B cell (primary cell): Measurements from ENCODE around the gene MT1M. TPM values are rescaled to one million over a fixed set of nuclear protein-coding genes. Genes with fewer than 3 reads are reported as not detected.

Source experiments
- ATAC-seq: fragments of 200-7000 bp; cut with Tn5 transposase; one replicate; pipeline ENCODE4 v1.10.0; 2021; ENCODE audit warnings: low read depth, mild to moderate bottlenecking, moderate number of reproducible peaks, moderate library complexity
- CTCF ChIA-PET: fragments of 350-600 bp; sonication (Branson Sonifier 250); formaldehyde crosslinking; loops from one replicate; lab custom pipeline; 2021; ENCODE audit warnings: antibody characterized with exemption, inconsistent platforms; lab: Charles Lee
- POLR2A ChIA-PET: fragments of 350-600 bp; sonication (Branson Sonifier 250); formaldehyde crosslinking; loops from one replicate; lab custom pipeline; 2021; ENCODE audit warnings: antibody characterized with exemption; lab: Charles Lee
- DNase-seq: peaks from one replicate; pipeline ENCODE4 v3.0.0; 2013
- H2AFZ ChIP-seq: 2 replicates; pipeline ENCODE4 v1.6.1; 2012; ENCODE audit warnings: mild to moderate bottlenecking, low read depth, low read length; ENCODE audit not compliant: insufficient read depth, poor library complexity, severe bottlenecking
- H3K27ac ChIP-seq, 2 donors: 1 replicate in 1 of 2; 2 replicates in 1 of 2; pipeline ENCODE4 v1.5.1; 2012 to 2013; ENCODE audit warnings: low read length in 2 of 2, mild to moderate bottlenecking in 2 of 2, moderate library complexity in 1 of 2
- H3K27me3 ChIP-seq, 4 experiments: fragments of 200-600 bp in 1 of 4; sonication (generic) in 1 of 4; replicated peaks in 1 of 4; 1 replicate in 2 of 4; 2 replicates in 2 of 4; pipeline versions ENCODE4 v1.6.1 to v1.7.0; 2013 to 2016; ENCODE audit warnings: low read length in 3 of 4, mild to moderate bottlenecking in 2 of 4, mixed read lengths in 1 of 4, moderate library complexity in 1 of 4; ENCODE audit not compliant: insufficient read depth in 4 of 4, control insufficient read depth in 3 of 4; ENCODE audit errors: control extremely low read depth in 1 of 4
- H3K36me3 ChIP-seq, 2 experiments: replicated peaks in 1 of 2; 1 replicate in 1 of 2; 2 replicates in 1 of 2; pipeline versions ENCODE4 v1.6.1 to v1.7.1; 2013; ENCODE audit warnings: low read length in 1 of 2; ENCODE audit not compliant: insufficient read depth in 2 of 2, control insufficient read depth in 1 of 2; ENCODE audit errors: control extremely low read depth in 1 of 2, extremely low read depth in 1 of 2
- H3K4me1 ChIP-seq, 2 donors: fragments of 200-600 bp in 1 of 2; sonication (generic) in 1 of 2; 1 replicate in 1 of 2; 2 replicates in 1 of 2; pipeline versions ENCODE4 v1.5.1 to v1.6.1; 2013 to 2017; ENCODE audit warnings: low read length in 2 of 2; ENCODE audit not compliant: control insufficient read depth in 2 of 2, insufficient read depth in 2 of 2
- H3K4me2 ChIP-seq: replicated peaks from 2 replicates; pipeline ENCODE3; 2012; ENCODE audit warnings: mild to moderate bottlenecking, low read depth, low read length; ENCODE audit not compliant: poor library complexity, severe bottlenecking
- H3K4me3 ChIP-seq, 5 experiments: fragments of 200-600 bp in 1 of 5; sonication (generic) in 1 of 5; 1 replicate in 3 of 5; 2 replicates in 2 of 5; pipeline versions ENCODE4 v1.5.1 to v1.7.0; 2011 to 2016; ENCODE audit warnings: low read length in 4 of 5, mild to moderate bottlenecking in 4 of 5, low read depth in 2 of 5, control low read depth in 1 of 5, moderate library complexity in 1 of 5; ENCODE audit not compliant: insufficient read depth in 1 of 5; ENCODE audit errors: control extremely low read depth in 1 of 5, extremely low read depth in 1 of 5
- H3K79me2 ChIP-seq: fragments of 200-600 bp; sonication (generic); one replicate; pipeline ENCODE4 v1.6.0; 2016; ENCODE audit warnings: low read length; ENCODE audit not compliant: control insufficient read depth, insufficient read depth
- H3K9ac ChIP-seq: fragments of 200-600 bp; sonication (generic); 2 replicates; pipeline ENCODE4 v1.6.1; 2017; ENCODE audit warnings: mild to moderate bottlenecking, low read length, moderate library complexity
- H3K9me3 ChIP-seq, 3 donors: one replicate each; pipeline versions ENCODE4 v1.6.1 to v1.7.1; 2013; ENCODE audit warnings: low read length in 2 of 3; ENCODE audit not compliant: control insufficient read depth in 2 of 3, insufficient read depth in 1 of 3; ENCODE audit errors: control extremely low read depth in 1 of 3
- H4K20me1 ChIP-seq: 2 replicates; pipeline ENCODE4 v1.6.0; 2012; ENCODE audit warnings: mild to moderate bottlenecking, low read length; ENCODE audit not compliant: insufficient read depth, control insufficient read depth, poor library complexity, severe bottlenecking
- H3K27ac Mint-ChIP-seq: one replicate; pipeline ENCODE4 v1.8.0; 2021; ENCODE audit warnings: mixed read lengths
- H3K27me3 Mint-ChIP-seq: one replicate; pipeline ENCODE4 v1.8.0; 2021; ENCODE audit warnings: mixed read lengths
- H3K4me1 Mint-ChIP-seq: one replicate; pipeline ENCODE4 v1.8.0; 2021; ENCODE audit warnings: mixed read lengths
- H3K4me3 Mint-ChIP-seq: one replicate; pipeline ENCODE4 v1.8.0; 2021; ENCODE audit warnings: mixed read lengths
- H3K9me3 Mint-ChIP-seq: one replicate; pipeline ENCODE4 v1.8.0; 2022; ENCODE audit warnings: mixed read lengths; ENCODE audit not compliant: insufficient read depth
- EZH2 ChIP-seq: IDR thresholded peaks from 2 replicates; pipeline ENCODE4 v1.6.1; 2012; ENCODE audit warnings: borderline replicate concordance, low read depth, mild to moderate bottlenecking, moderate library complexity, low read length; ENCODE audit not compliant: insufficient read depth, poor library complexity, severe bottlenecking
- WGBS: methylation state at CpG from one replicate; pipeline ENCODE4 v1.1.5; 2013; ENCODE audit warnings: missing lambda C conversion rate; ENCODE audit not compliant: insufficient coverage; 5-methylcytosine and 5-hydroxymethylcytosine counted together
- intact Hi-C: fragments of 100-400 bp; cut with micrococcal nuclease; formaldehyde crosslinking; loops from one replicate; pipeline ENCODE4 v1.10.0; 2022
- polyA plus RNA-seq: library from polyadenylated mRNA; depleted of rRNA; stranded (reverse); fragments of >200 nt; gene quantifications from 2 replicates; pipeline ENCODE4 v1.2.3, GENCODE V29; 2012
- total RNA-seq, 2 donors: library from RNA; stranded (reverse); fragments of 120-200 nt in 1 of 2; gene quantifications; 1 replicate in 1 of 2; 2 replicates in 1 of 2; pipeline versions ENCODE4 v1.2.3 to v1.2.4, GENCODE V29; 2013 to 2022
- TF ChIP-seq, protein P1 (sequence below): fragments of 200-600 bp; IDR thresholded peaks from one replicate; pipeline ENCODE4 v1.8.0; 2022; ENCODE audit warnings: antibody characterized with exemption, mild to moderate bottlenecking

MT1M gene
- total and polyA plus RNA-seq, 2 donors (not counting 1 experiment from before 2014, with no cell fraction given): not detected

DNA sequence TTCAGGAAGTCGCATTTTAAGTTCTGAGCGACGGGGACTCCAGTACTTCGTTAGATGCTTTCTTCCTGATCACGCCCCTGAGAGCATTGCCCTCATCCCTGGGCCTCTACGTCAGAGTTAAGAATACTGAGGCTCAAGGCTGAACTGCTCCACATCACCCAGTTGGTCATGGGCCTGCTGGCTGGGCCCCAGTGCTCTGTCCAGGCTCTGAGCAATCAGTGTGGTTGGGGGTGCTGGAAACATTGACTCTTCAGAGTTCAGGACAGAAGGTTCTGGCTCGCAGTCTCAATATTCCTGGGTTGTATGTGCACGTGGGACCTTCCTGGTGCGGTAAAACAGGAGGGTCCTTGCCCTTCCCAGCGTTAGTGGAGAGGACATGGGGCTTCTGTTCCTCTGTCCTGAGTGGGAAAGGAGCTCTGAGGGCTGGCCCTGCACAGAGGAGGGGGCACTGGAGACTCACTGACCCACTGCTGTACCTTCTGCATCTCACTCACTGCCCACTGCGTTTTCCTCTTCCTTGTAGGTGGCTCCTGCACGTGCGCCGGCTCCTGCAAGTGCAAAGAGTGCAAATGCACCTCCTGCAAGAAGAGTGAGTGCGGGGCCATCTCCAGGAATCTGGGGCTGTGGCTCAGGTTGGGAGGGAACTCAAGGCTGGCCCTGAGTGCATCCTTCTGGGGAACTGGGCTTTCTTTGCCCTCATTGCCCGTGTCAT, 6.4 kb upstream of the MT1M start:
- H3K27ac Mint-ChIP-seq: no peak overlapping the region
- TF ChIP-seq, protein P1, sequence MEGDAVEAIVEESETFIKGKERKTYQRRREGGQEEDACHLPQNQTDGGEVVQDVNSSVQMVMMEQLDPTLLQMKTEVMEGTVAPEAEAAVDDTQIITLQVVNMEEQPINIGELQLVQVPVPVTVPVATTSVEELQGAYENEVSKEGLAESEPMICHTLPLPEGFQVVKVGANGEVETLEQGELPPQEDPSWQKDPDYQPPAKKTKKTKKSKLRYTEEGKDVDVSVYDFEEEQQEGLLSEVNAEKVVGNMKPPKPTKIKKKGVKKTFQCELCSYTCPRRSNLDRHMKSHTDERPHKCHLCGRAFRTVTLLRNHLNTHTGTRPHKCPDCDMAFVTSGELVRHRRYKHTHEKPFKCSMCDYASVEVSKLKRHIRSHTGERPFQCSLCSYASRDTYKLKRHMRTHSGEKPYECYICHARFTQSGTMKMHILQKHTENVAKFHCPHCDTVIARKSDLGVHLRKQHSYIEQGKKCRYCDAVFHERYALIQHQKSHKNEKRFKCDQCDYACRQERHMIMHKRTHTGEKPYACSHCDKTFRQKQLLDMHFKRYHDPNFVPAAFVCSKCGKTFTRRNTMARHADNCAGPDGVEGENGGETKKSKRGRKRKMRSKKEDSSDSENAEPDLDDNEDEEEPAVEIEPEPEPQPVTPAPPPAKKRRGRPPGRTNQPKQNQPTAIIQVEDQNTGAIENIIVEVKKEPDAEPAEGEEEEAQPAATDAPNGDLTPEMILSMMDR: no peak
- TF ChIP-seq EZH2: no peak
- ATAC-seq: no peak
- CTCF ChIA-PET: interaction anchor here (0.6 kb wide), 1 partner anchor 543 kb away, joined by 3 read pairs; no protein-coding TSS in a partner anchor
- Histone ChIP-seq H3K9me3 (no peaks in the 10 kb centered on the region), H3K79me2 (no peaks in the 10 kb centered on the region), H3K27me3 (peaks cover 0 to 31% (median 16%) of the 10 kb centered on the region in 4 experiments), H3K9ac (no peak overlapping the region), H3K4me2 (peak overlapping the region; percentile 70), H3K36me3 (no peaks in the 10 kb centered on the region), H3K27ac (no peak overlapping the region), H3K4me3 (peak overlapping the region in 3 of 5 experiments; percentile 19 to 44 (median 41)), H2AFZ (peak overlapping the region; percentile 55), H3K4me1 (peaks cover 22 to 26% of the 10 kb centered on the region in 2 donors), H4K20me1 (no peaks in the 10 kb centered on the region)
- peaks cover 26% of the 10 kb centered on the region for H3K4me1 Mint-ChIP-seq
- no peak for DNase-seq
- peak overlapping the region; percentile 78 for H3K4me3 Mint-ChIP-seq
- no peaks in the 10 kb centered on the region for H3K9me3 Mint-ChIP-seq
- WGBS: 13% methylated on average over 10 of the region's 16 CpGs
- POLR2A ChIA-PET: interaction anchor here (0.7 kb wide), 2 partner anchors 16 to 31 kb away, joined by 3 to 5 read pairs; no protein-coding TSS in a partner anchor
- peaks cover 40% of the 10 kb centered on the region for H3K27me3 Mint-ChIP-seq
- intact Hi-C loops: no loop called here

DNA sequence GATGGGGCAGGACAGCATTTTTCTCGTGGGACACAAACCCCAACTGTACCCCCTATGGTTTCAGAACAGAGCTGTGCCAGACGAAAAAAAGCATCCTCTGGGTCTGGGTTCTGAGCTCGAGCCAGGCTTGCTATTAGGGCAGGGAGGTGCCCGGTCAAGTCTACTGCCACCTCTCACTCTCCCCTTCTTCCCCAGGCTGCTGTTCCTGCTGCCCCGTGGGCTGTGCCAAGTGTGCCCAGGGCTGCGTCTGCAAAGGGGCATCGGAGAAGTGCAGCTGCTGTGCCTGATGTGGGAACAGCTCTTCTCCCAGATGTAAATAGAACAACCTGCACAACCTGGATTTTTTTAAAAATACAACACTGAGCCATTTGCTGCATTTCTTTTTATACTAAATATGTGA, 5.8 kb upstream of the MT1M start:
- Histone ChIP-seq H3K9me3 (no peaks in the 10 kb centered on the region), H3K4me2 (no peak overlapping the region), H3K27me3 (peaks cover 0 to 37% (median 20%) of the 10 kb centered on the region in 4 experiments), H3K4me3 (no peak overlapping the region), H3K27ac (no peak overlapping the region), H4K20me1 (no peaks in the 10 kb centered on the region), H3K4me1 (peaks cover 24 to 26% of the 10 kb centered on the region in 2 donors), H3K9ac (no peak overlapping the region), H3K79me2 (no peaks in the 10 kb centered on the region), H3K36me3 (no peaks in the 10 kb centered on the region), H2AFZ (no peak overlapping the region)
- DNase-seq: no peak
- ATAC-seq: no peak
- H3K27ac Mint-ChIP-seq: no peak overlapping the region
- 66% methylated on average over 6 of the region's 7 CpGs for WGBS
- H3K4me1 Mint-ChIP-seq: peaks cover 27% of the 10 kb centered on the region
- no peak overlapping the region for H3K4me3 Mint-ChIP-seq
- no peak for TF ChIP-seq EZH2
- TF ChIP-seq, protein P1: no peak
- ChIA-PET POLR2A (interaction anchor here (0.7 kb wide), 1 partner anchor 15 kb away, joined by 3 read pairs; no protein-coding TSS in a partner anchor), CTCF (no interaction called here)
- no peaks in the 10 kb centered on the region for H3K9me3 Mint-ChIP-seq
- intact Hi-C loops: no loop called here
- peaks cover 44% of the 10 kb centered on the region for H3K27me3 Mint-ChIP-seq
